ENCODE data around the gene PLAAT2. TPM values are rescaled to one million over a fixed set of nuclear protein-coding genes. Genes with fewer than 3 reads are reported as not detected.

Gene PLAAT2
- total and polyA plus RNA-seq, 9 of the 15 experiments (the other 6 are each of a cell fraction or from before 2014, with no cell fraction given): not detected

- H3K9me3 ChIP-seq (replicated peaks; ENCODE audit: control insufficient read depth, insufficient read depth, low read depth, low read length): no peaks in the 10 kb centered on the region
- intact Hi-C loops (cut with micrococcal nuclease) (no loop called here), in situ Hi-C loops (cut with MboI) (no loop called here)
- FAIRE-seq (no peak), ATAC-seq (no peak), DNase-seq (ENCODE audit: extremely low read depth in 1 of 4, low spot score in 3 of 4) (no peak)
- H3K36me3 ChIP-seq (ENCODE audit: control insufficient read depth, insufficient read depth, low read length): no peaks in the 10 kb centered on the region
- no peaks in the 10 kb centered on the region; a peak in 1 of 5 replicates for H3K4me1 ChIP-seq (replicated peaks in 1 of 2; ENCODE audit: control insufficient read depth in 2 of 2, insufficient read depth in 2 of 2, low read length in 2 of 2)
- H4K20me1 ChIP-seq (replicated peaks; ENCODE audit: control insufficient read depth, insufficient read depth, low read length): no peaks in the 10 kb centered on the region
- ChIA-PET POLR2A (interaction anchor here (1.8 kb wide), 1 partner anchor 12 kb away, joined by 7 read pairs; no protein-coding TSS in a partner anchor), CTCF (ENCODE audit: low intra/inter-chr PET ratio) (no interaction called here)
- no peak overlapping the region for H2AFZ ChIP-seq (ENCODE audit: low read depth, low read length)
- H3K4me2 ChIP-seq (ENCODE audit: insufficient read depth, low read length): no peak overlapping the region
- WGBS (ENCODE audit: insufficient coverage, low coverage, missing lambda C conversion rate): 22% methylated on average over 4 of the region's 4 CpGs
- H3K9me1 ChIP-seq (ENCODE audit: control insufficient read depth, insufficient read depth, low read length): no peaks in the 10 kb centered on the region
- no peak overlapping the region for H3K9ac ChIP-seq (ENCODE audit: insufficient read depth in 1 of 2, low read depth in 2 of 2, low read length in 2 of 2)
- H3K4me3 ChIP-seq: no peak overlapping the region
- H3K27ac ChIP-seq (ENCODE audit: extremely low read depth, low read depth, low read length): no peak overlapping the region
- H3K27me3 ChIP-seq (ENCODE audit: control insufficient read depth in 2 of 2, insufficient read depth in 2 of 2, low read length in 2 of 2): peaks cover 5 to 28% of the 10 kb centered on the region in 2 experiments; a peak in 3 of 5 replicates
- TF ChIP-seq U2AF1 (optimal IDR thresholded peaks at IDR 0.05; ENCODE audit: low read depth, low read length) (no peak), USF1 (CRISPR knock-in tag; IDR thresholded peaks at IDR 0.05) (no peak), SNRNP70 (optimal IDR thresholded peaks at IDR 0.05; ENCODE audit: low read depth, low read length) (no peak), NFIC (IDR thresholded peaks at IDR 0.05) (no peak), SLC30A9 (CRISPR knock-in tag; IDR thresholded peaks at IDR 0.05) (no peak), ZNF79 (CRISPR knock-in tag; IDR thresholded peaks at IDR 0.05; ENCODE audit: low read depth) (no peak), ZC3H8 (IDR thresholded peaks at IDR 0.05) (no peak), SRSF9 (IDR thresholded peaks at IDR 0.05; ENCODE audit: borderline replicate concordance, low read depth, low read length) (no peak), DACH1 (IDR thresholded peaks at IDR 0.05; ENCODE audit: partially characterized antibody) (no peak), KDM2B (CRISPR knock-in tag; IDR thresholded peaks at IDR 0.05) (no peak), ATF1 (CRISPR knock-in tag; IDR thresholded peaks at IDR 0.05) (no peak), ATF1 (tag; IDR thresholded peaks at IDR 0.05) (no peak), HOXB6 (CRISPR knock-in tag; IDR thresholded peaks at IDR 0.05; ENCODE audit: borderline replicate concordance) (no peak), BACH1 (tag; IDR thresholded peaks at IDR 0.05) (no peak), KAT2B (IDR thresholded peaks at IDR 0.05; ENCODE audit: low read depth, low read length) (no peak), MITF (IDR thresholded peaks at IDR 0.05) (no peak), CREB3L1 (IDR thresholded peaks at IDR 0.05; ENCODE audit: borderline replicate concordance, low read depth) (no peak), PHF8 (IDR thresholded peaks at IDR 0.05; ENCODE audit: borderline replicate concordance, low read length) (no peak), SUPT5H (IDR thresholded peaks at IDR 0.05) (no peak)
- H3K79me2 ChIP-seq (ENCODE audit: control insufficient read depth, insufficient read depth, low read length): no peaks in the 10 kb centered on the region
- no TSS peak for BruUV-seq (replicated peaks)
Observed at GRCh38 chr11:63595296-63595695, 32.1 kb upstream of the PLAAT2 start.

Data from K562 (cell line).